HCT116 (cell line): ENCODE measurements around the gene BCDIN3D. TPM values are rescaled to one million over a fixed set of nuclear protein-coding genes. Genes with fewer than 3 reads are reported as not detected.

Source experiments
- ATAC-seq: fragments of 200-7000 bp; cut with Tn5 transposase; 2 replicates; pipeline ENCODE4 v1.9.1; 2020; ENCODE audit warnings: mild to moderate bottlenecking, moderate library complexity
- BruUV-seq: library from RNA; stranded (reverse); fragments of 400-500 nt; replicated peaks from 2 replicates; lab custom pipeline; 2021; lab: Mats Ljungman, UMichigan
- CTCF ChIA-PET: fragments of 300-600 bp; sonication (Branson Sonifier 250); formaldehyde crosslinking; loops from one replicate; lab custom pipeline; 2021; ENCODE audit warnings: antibody characterized with exemption; lab: Charles Lee
- POLR2A ChIA-PET: fragments of 300-600, 350-600 bp; sonication (Branson Sonifier 250); formaldehyde crosslinking; loops from one replicate; lab custom pipeline; 2021; ENCODE audit warnings: antibody characterized with exemption; lab: Charles Lee
- RAD21 ChIA-PET, 2 experiments: fragments of 300-600 bp; sonication (Branson Sonifier 250); formaldehyde crosslinking; loops; one replicate each; lab custom pipeline; 2023; ENCODE audit warnings: low total read pairs in 2 of 2; ENCODE audit not compliant: uncharacterized antibody in 2 of 2, unreplicated experiment in 2 of 2, low non-redundant PET in 1 of 2; lab: Charles Lee
- DNase-seq: peaks from one replicate; pipeline ENCODE4 v3.0.0-alpha.2; 2010; ENCODE audit warnings: low read depth, low spot score
- H2AFZ ChIP-seq: fragments of 200-600 bp; shearing (Covaris generic), sonication (generic); 2 replicates; pipeline ENCODE4 v1.6.1; 2017; ENCODE audit warnings: low read depth, mixed run types, mixed read lengths, antibody characterized with exemption, low read length; ENCODE audit not compliant: poor library complexity, severe bottlenecking
- H3K27ac ChIP-seq: 2 replicates; pipeline ENCODE4 v1.5.1; 2012; ENCODE audit warnings: low read depth, low read length
- H3K27me3 ChIP-seq: fragments of 200-600 bp; sonication (generic); 2 replicates; pipeline ENCODE4 v1.6.1; 2016; ENCODE audit warnings: mixed run types, low read length, mixed read lengths; ENCODE audit not compliant: insufficient read depth
- H3K36me3 ChIP-seq, 2 experiments: fragments of 200-500 bp in 1 of 2; fragments of 200-600 bp in 1 of 2; sonication (Bioruptor generic) in 1 of 2; sonication (generic) in 1 of 2; 2 replicates each; pipeline versions ENCODE4 v1.5.1 to v1.6.1; 2014 to 2016; ENCODE audit warnings: low read length in 2 of 2, inconsistent platforms in 1 of 2, mixed read lengths in 1 of 2, mixed run types in 1 of 2; ENCODE audit not compliant: insufficient read depth in 2 of 2, control insufficient read depth in 1 of 2
- H3K4me1 ChIP-seq, 2 experiments: fragments of 200-600 bp in 1 of 2; sonication (generic) in 1 of 2; 2 replicates each; pipeline versions ENCODE4 v1.5.1 to v1.6.1; 2012 to 2017; ENCODE audit warnings: low read length in 2 of 2, inconsistent platforms in 1 of 2, mild to moderate bottlenecking in 1 of 2, mixed read lengths in 1 of 2, mixed run types in 1 of 2, moderate library complexity in 1 of 2; ENCODE audit not compliant: insufficient read depth in 2 of 2, control insufficient read depth in 1 of 2
- H3K4me2 ChIP-seq: fragments of 200-600 bp; sonication (generic); 2 replicates; pipeline ENCODE4 v1.6.1; 2017; ENCODE audit warnings: mixed run types, low read length, mixed read lengths
- H3K4me3 ChIP-seq, 2 experiments: fragments of 200-600 bp in 1 of 2; sonication (generic) in 1 of 2; replicated peaks in 1 of 2; 2 replicates each; pipeline ENCODE4 v1.5.1; 2011 to 2016; ENCODE audit warnings: low read length in 2 of 2, control low read depth in 1 of 2, low read depth in 1 of 2, mild to moderate bottlenecking in 1 of 2, mixed read lengths in 1 of 2, mixed run types in 1 of 2
- H3K79me2 ChIP-seq: fragments of 200-600 bp; sonication (generic); 2 replicates; pipeline ENCODE4 v1.6.1; 2017; ENCODE audit warnings: mild to moderate bottlenecking, mixed run types, low read length, moderate library complexity, mixed read lengths; ENCODE audit not compliant: insufficient read depth
- H3K9ac ChIP-seq: fragments of 200-600 bp; sonication (generic); 2 replicates; pipeline ENCODE4 v1.6.1; 2016; ENCODE audit warnings: low read length, mixed read lengths
- H3K9me2 ChIP-seq: fragments of 200-600 bp; sonication (generic), shearing (Covaris generic); 2 replicates; pipeline ENCODE4 v1.6.1; 2017; ENCODE audit warnings: mixed run types, mild to moderate bottlenecking, moderate library complexity; ENCODE audit not compliant: insufficient read depth
- H3K9me3 ChIP-seq, 2 experiments: fragments of 200-500 bp in 1 of 2; fragments of 200-600 bp in 1 of 2; sonication (Bioruptor generic) in 1 of 2; sonication (generic) in 1 of 2; 2 replicates each; pipeline ENCODE4 v1.6.1; 2014 to 2017; ENCODE audit warnings: low read length in 2 of 2, mixed read lengths in 2 of 2, inconsistent platforms in 1 of 2, low read depth in 1 of 2, mild to moderate bottlenecking in 1 of 2, mixed run types in 1 of 2, moderate library complexity in 1 of 2; ENCODE audit not compliant: control insufficient read depth in 1 of 2, insufficient read depth in 1 of 2
- H4K20me1 ChIP-seq: fragments of 200-600 bp; sonication (generic), shearing (Covaris generic); 2 replicates; pipeline ENCODE4 v1.6.1; 2017; ENCODE audit warnings: mixed run types, mild to moderate bottlenecking, moderate library complexity; ENCODE audit not compliant: insufficient read depth
- ATF3 ChIP-seq: IDR thresholded peaks from 2 replicates; pipeline ENCODE4 v1.6.1; 2012
- CBX3 ChIP-seq: IDR thresholded peaks from 2 replicates; pipeline ENCODE4 v1.6.1; 2012; ENCODE audit warnings: low read depth
- CTCF ChIP-seq, 3 experiments: fragments of 200-600 bp in 1 of 3; sonication (generic) in 1 of 3; IDR thresholded peaks in 2 of 3; conservative IDR thresholded peaks in 1 of 3; 2 replicates each; pipeline ENCODE4 v1.5.1; 2012 to 2017; ENCODE audit warnings: low read depth in 2 of 3, low read length in 2 of 3, antibody characterized with exemption in 1 of 3, borderline replicate concordance in 1 of 3, control low read depth in 1 of 3, mild to moderate bottlenecking in 1 of 3, mixed read lengths in 1 of 3, mixed run types in 1 of 3, moderate library complexity in 1 of 3; ENCODE audit not compliant: insufficient read depth in 1 of 3
- ELF1 ChIP-seq: IDR thresholded peaks from 2 replicates; pipeline ENCODE4 v1.6.1; 2012; ENCODE audit warnings: low read depth, borderline replicate concordance
- EZH2phosphoT487 ChIP-seq: fragments of 200-600 bp; IDR thresholded peaks from 2 replicates; pipeline ENCODE4 v1.6.1; 2018; ENCODE audit warnings: antibody characterized with exemption, borderline replicate concordance
- FOSL1 ChIP-seq: IDR thresholded peaks from 2 replicates; pipeline ENCODE4 v1.6.1; 2012; ENCODE audit warnings: low read depth
- RAD21 ChIP-seq: IDR thresholded peaks from 2 replicates; pipeline ENCODE4 v1.6.1; 2012; ENCODE audit warnings: low read depth, mild to moderate bottlenecking
- SP1 ChIP-seq: IDR thresholded peaks from 2 replicates; pipeline ENCODE4 v1.6.1; 2012; ENCODE audit warnings: low read depth
- SRF ChIP-seq: IDR thresholded peaks from 2 replicates; pipeline ENCODE4 v1.6.1; 2012; ENCODE audit warnings: low read depth
- YY1 ChIP-seq: IDR thresholded peaks from 2 replicates; pipeline ENCODE4 v1.6.1; 2011; ENCODE audit warnings: low read length, low read depth, moderate library complexity, mild to moderate bottlenecking; ENCODE audit not compliant: insufficient replicate concordance; ENCODE audit errors: extremely low read depth
- ZNF274 ChIP-seq: fragments of 200-500 bp; sonication (Bioruptor generic); IDR thresholded peaks from 2 replicates; pipeline ENCODE4 v1.6.1; 2014; ENCODE audit warnings: mild to moderate bottlenecking, low read depth, low read length, inconsistent platforms
- intact Hi-C: fragments of 100-400 bp; cut with micrococcal nuclease; formaldehyde crosslinking; loops from 2 replicates; pipeline ENCODE4 v1.10.0; 2022
- total RNA-seq: library from RNA; stranded (reverse); gene quantifications from one replicate; pipeline ENCODE4 v1.2.1, GENCODE V29; 2021; ENCODE audit not compliant: unreplicated experiment
- TF ChIP-seq, protein P1 (sequence below): IDR thresholded peaks from 2 replicates; pipeline ENCODE4 v1.6.1; 2012

Gene BCDIN3D
- total RNA-seq, 1 experiment from 2014 or later = 5.7 TPM

GRCh38 chr12:49887536-49888401, 44.9 kb upstream of the BCDIN3D start:
- Histone ChIP-seq H2AFZ (no peak overlapping the region), H4K20me1 (no peaks in the 10 kb centered on the region), H3K27me3 (peaks cover 12% of the 10 kb centered on the region), H3K4me2 (no peak overlapping the region), H3K4me3 (no peak overlapping the region), H3K9ac (no peak overlapping the region), H3K79me2 (no peaks in the 10 kb centered on the region), H3K9me2 (no peaks in the 10 kb centered on the region), H3K27ac (no peak overlapping the region), H3K36me3 (no peaks in the 10 kb centered on the region)
- no TSS peak for BruUV-seq
- ATAC-seq (no peak), DNase-seq (no peak)
- ChIA-PET POLR2A (no interaction called here), RAD21 (no interaction called here), CTCF (no interaction called here)
- intact Hi-C loops = no loop called here
- no peak for TF ChIP-seq CTCF (IDR thresholded peaks at IDR 0.05 in 2 of 3, conservative IDR thresholded peaks at IDR 0.05 in 1 of 3; ENCODE audit: borderline replicate concordance in 1 of 3, insufficient read depth in 1 of 3, low read depth in 2 of 3, low read length in 2 of 3)
- no peak for TF ChIP-seq ELF1
- no peak for TF ChIP-seq SP1
- no peak for TF ChIP-seq CBX3
- no peak for TF ChIP-seq EZH2phosphoT487
- no peak for TF ChIP-seq FOSL1
- TF ChIP-seq, all 23 proteins: peak for 0
- no peaks in the 10 kb centered on the region for H3K4me1 ChIP-seq
- H3K9me3 ChIP-seq = no peaks in the 10 kb centered on the region

DNA sequence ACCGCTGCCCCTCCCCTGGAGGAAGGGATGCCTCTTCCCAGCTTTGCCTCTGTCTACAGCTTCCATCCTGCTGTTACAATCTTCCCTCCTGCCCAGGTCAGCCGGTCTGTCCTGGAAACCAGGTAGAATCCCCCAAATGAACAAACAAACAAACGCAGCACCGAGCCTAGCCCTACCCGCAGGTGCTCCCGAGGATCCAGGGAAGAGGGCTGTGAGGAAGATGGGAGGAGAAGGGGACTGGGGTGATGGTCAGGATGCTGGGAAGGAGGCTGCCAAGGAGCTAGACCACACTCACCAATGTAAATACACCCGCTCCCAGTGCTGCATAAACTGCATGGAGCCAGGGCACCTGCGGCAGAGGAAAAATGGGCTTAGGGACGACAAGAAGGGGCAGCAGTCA, 44.2 kb upstream of the BCDIN3D start:
- Histone ChIP-seq H3K4me1 (no peaks in the 10 kb centered on the region), H3K79me2 (no peaks in the 10 kb centered on the region)
- intact Hi-C loops = no loop called here

More for the DNA sequence above, 44.2 kb upstream of the BCDIN3D start:
- H3K4me2 ChIP-seq = no peak overlapping the region
- TF ChIP-seq ZNF274 (no peak), ATF3 (no peak), CTCF (IDR thresholded peaks at IDR 0.05 in 2 of 3, conservative IDR thresholded peaks at IDR 0.05 in 1 of 3; ENCODE audit: borderline replicate concordance in 1 of 3, insufficient read depth in 1 of 3, low read depth in 2 of 3, low read length in 2 of 3) (no peak), RAD21 (no peak), SRF (no peak), ELF1 (no peak), YY1 (no peak), EZH2phosphoT487 (no peak)
- TF ChIP-seq, protein P1, sequence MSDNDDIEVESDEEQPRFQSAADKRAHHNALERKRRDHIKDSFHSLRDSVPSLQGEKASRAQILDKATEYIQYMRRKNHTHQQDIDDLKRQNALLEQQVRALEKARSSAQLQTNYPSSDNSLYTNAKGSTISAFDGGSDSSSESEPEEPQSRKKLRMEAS = no peak
- no peaks in the 10 kb centered on the region for H4K20me1 ChIP-seq
- H3K36me3 ChIP-seq = no peaks in the 10 kb centered on the region
- H3K27me3 ChIP-seq = peaks cover 10% of the 10 kb centered on the region
- ChIA-PET POLR2A (no interaction called here), RAD21 (no interaction called here), CTCF (interaction anchor here (1.4 kb wide), 1 partner anchor 80 kb away, joined by 4 read pairs; no protein-coding TSS in a partner anchor)
- DNase-seq (no peak), ATAC-seq (no peak)
- H3K4me3 ChIP-seq = no peak overlapping the region
- no peak overlapping the region for H3K9ac ChIP-seq
- H3K9me3 ChIP-seq = no peaks in the 10 kb centered on the region
- no peak overlapping the region for H3K27ac ChIP-seq
- no peaks in the 10 kb centered on the region for H3K9me2 ChIP-seq
- H2AFZ ChIP-seq = no peak overlapping the region
- no TSS peak for BruUV-seq
